OCI-LY3 (cell line): ENCODE measurements around the gene ATP8A2.

ENCODE experiments used
- H2AFZ ChIP-seq: fragments of 200-600, 300-600 bp; shearing (Covaris generic); 2 replicates; pipeline ENCODE4 v1.6.0; 2014; ENCODE audit warnings: antibody characterized with exemption, low read depth, low read length
- H3K27ac ChIP-seq: fragments of 200-600, 300-600 bp; sonication (generic); 2 replicates; pipeline ENCODE4 v1.5.1; 2014; ENCODE audit warnings: mild to moderate bottlenecking, low read length, moderate library complexity, mixed read lengths
- H3K27me3 ChIP-seq: fragments of 200-600, 300-600 bp; sonication (generic); 2 replicates; pipeline ENCODE4 v1.6.1; 2014; ENCODE audit warnings: low read depth, low read length, mixed read lengths
- H3K36me3 ChIP-seq: fragments of 200-600, 300-600 bp; sonication (generic); replicated peaks from 2 replicates; pipeline ENCODE3; 2014; ENCODE audit warnings: low read depth, low read length, mixed read lengths
- H3K4me1 ChIP-seq: fragments of 300-600, 200-600 bp; sonication (generic); 2 replicates; pipeline ENCODE4 v1.6.1; 2014; ENCODE audit warnings: low read length, mixed read lengths
- H3K4me2 ChIP-seq: fragments of 200-600, 300-600 bp; sonication (generic); 2 replicates; pipeline ENCODE4 v1.6.1; 2014; ENCODE audit warnings: low read length, mixed read lengths
- H3K4me3 ChIP-seq: fragments of 300-600, 200-600 bp; sonication (generic); 2 replicates; pipeline ENCODE4 v1.5.1; 2014; ENCODE audit warnings: antibody characterized with exemption, mild to moderate bottlenecking, low read length, moderate library complexity
- H3K79me2 ChIP-seq: fragments of 300-600, 200-600 bp; shearing (Covaris generic); 2 replicates; pipeline ENCODE4 v1.6.1; 2014; ENCODE audit warnings: mild to moderate bottlenecking, low read length, mixed read lengths
- H3K9ac ChIP-seq: fragments of 300-600, 200-600 bp; shearing (Covaris generic); 2 replicates; pipeline ENCODE4 v1.6.0; 2014; ENCODE audit warnings: mild to moderate bottlenecking, low read length, moderate library complexity
- H3K9me3 ChIP-seq: fragments of 200-600, 300-600 bp; shearing (Covaris generic); 2 replicates; pipeline ENCODE4 v1.6.1; 2014; ENCODE audit warnings: low read length, mixed read lengths; ENCODE audit not compliant: insufficient read depth
- H4K20me1 ChIP-seq: fragments of 200-600, 300-600 bp; sonication (generic); 2 replicates; pipeline ENCODE4 v1.6.1; 2016; ENCODE audit warnings: low read length, mixed read lengths; ENCODE audit not compliant: insufficient read depth
- CTCF ChIP-seq: fragments of 200-600, 300-600 bp; sonication (generic); IDR thresholded peaks from 2 replicates; pipeline ENCODE4 v1.5.1; 2014; ENCODE audit warnings: antibody characterized with exemption, low read length, low read depth
- EZH2phosphoT487 ChIP-seq: fragments of 200-600 bp; shearing (Covaris generic); IDR thresholded peaks from 2 replicates; pipeline ENCODE4 v1.6.1; 2018; ENCODE audit warnings: antibody characterized with exemption, mixed run types, low read depth

ATP8A2 gene

DNA sequence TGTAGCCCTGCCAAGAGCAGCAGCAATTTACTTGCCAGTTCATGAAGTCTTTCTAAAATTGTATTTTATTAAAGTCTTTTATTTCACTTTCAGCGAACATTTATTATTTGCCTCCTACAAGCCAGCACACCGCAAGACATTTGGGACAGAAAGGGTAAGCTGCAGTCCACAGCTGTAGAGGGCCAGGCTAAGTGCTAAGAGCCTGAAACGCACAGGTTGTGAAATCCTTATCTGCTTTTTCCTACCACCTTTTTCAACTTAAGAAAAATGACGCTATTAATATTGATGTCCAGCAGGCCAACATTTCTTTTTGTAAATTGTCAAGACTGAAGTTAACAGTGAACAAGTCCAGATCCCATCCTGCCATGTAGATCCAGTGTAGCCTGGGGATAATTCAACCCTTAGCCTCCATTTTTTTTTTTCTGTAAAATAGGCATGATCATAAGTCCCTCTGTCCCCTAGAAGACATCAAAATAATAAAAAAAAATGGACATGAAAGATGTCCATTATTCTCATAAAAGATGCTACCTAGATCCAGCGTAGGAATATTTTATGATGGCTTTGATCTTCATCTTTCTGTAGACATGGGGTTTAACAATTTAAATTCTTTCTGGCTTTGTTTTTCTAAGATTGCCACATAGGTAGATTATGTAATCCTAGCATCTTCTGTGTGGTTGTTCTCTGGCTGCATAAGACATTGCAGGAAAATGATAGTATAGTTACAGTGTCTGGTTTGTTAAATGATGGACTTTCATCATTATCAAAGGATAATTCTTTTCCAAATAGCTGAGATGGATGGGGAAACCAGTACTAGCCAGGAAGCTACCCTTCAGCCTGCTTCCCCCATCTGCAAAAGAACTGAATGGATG is 551.7 kb downstream of the ATP8A2 start:
- Histone ChIP-seq H3K27ac (no peak overlapping the region), H3K4me3 (no peak overlapping the region), H4K20me1 (no peaks in the 10 kb centered on the region), H3K36me3 (no peaks in the 10 kb centered on the region), H3K79me2 (no peaks in the 10 kb centered on the region), H3K4me2 (no peak overlapping the region), H3K9me3 (no peaks in the 10 kb centered on the region), H2AFZ (no peak overlapping the region), H3K9ac (no peak overlapping the region), H3K27me3 (no peaks in the 10 kb centered on the region), H3K4me1 (no peaks in the 10 kb centered on the region)
- no peak for TF ChIP-seq EZH2phosphoT487
- TF ChIP-seq CTCF = no peak

DNA sequence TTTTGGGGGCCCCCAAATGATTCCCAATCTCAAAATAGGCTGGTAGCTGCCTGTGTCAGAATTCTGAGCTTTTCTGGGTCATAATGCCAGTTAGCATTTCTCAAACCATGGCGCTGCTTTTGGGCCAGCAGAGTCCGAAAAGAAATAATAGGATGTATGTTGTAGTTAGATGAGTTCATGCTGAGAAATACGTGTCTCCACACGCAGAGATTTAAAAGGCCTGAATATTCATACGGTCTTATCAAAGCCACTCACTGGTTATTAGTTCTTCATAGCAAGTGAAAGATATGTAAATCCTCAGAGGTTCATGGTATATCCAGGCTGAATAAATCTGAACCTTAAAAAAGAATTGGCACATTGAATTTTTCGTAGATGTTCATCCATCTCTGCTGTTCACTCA is 555.6 kb downstream of the ATP8A2 start:
- Histone ChIP-seq H3K36me3 (no peaks in the 10 kb centered on the region), H2AFZ (no peak overlapping the region), H3K9ac (no peak overlapping the region), H3K9me3 (no peaks in the 10 kb centered on the region), H3K27me3 (no peaks in the 10 kb centered on the region), H3K27ac (no peak overlapping the region), H3K79me2 (no peaks in the 10 kb centered on the region), H3K4me2 (no peak overlapping the region), H3K4me1 (no peaks in the 10 kb centered on the region), H4K20me1 (no peaks in the 10 kb centered on the region), H3K4me3 (no peak overlapping the region)
- no peak for TF ChIP-seq CTCF
- no peak for TF ChIP-seq EZH2phosphoT487

DNA sequence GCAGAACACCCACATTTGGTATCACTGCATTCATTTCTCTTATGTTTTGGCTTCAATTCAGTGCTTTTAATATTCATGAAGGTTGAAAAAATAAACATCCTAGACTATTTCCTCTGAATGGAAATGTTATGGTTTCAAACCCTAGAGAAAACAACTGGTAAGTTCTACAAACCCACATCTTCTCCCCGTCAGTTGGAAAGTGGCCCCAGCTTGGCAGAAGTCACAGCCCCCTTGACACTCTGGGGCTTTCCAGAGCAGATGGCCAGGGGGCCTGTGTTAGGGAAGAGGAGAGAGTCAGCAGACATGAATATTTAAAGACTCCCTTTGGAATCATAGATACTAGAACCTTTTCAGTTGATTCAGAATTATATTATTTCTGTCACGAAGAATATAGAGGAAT is 556.2 kb downstream of the ATP8A2 start:
- Histone ChIP-seq H3K9me3 (no peaks in the 10 kb centered on the region), H3K4me3 (no peak overlapping the region), H3K27me3 (no peaks in the 10 kb centered on the region), H2AFZ (no peak overlapping the region), H3K36me3 (no peaks in the 10 kb centered on the region), H3K4me1 (no peaks in the 10 kb centered on the region), H3K27ac (no peak overlapping the region), H3K79me2 (no peaks in the 10 kb centered on the region), H3K4me2 (no peak overlapping the region), H4K20me1 (no peaks in the 10 kb centered on the region), H3K9ac (no peak overlapping the region)
- TF ChIP-seq CTCF (no peak), EZH2phosphoT487 (no peak)

DNA sequence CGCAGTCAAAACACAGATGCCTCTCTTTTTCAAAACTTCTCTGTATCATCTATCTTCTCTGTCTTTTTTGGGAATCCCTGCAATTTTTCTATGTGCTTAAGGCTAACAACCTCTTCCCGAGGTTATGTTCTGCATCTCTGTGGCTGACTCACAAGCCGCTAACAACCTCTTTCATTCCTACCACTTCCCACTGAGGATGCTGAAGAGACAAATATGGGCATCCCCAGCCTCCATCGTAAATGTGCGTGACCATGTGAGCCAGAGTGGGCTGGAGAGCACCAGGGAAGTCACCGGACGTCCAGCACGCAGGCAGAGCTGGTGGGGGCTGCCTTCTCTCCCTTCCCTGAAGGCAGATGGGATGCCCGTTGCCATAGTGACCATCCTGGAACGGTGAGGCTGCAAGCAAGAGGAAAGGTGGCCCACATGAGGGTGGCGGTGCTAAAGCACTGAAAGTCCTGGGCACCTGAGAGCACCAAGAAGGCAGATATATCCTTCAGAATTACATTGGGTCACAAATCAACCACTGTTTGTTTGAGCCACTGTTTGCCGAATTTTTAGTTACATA is 557.2 kb downstream of the ATP8A2 start:
- Histone ChIP-seq H3K9ac (no peak overlapping the region), H3K4me3 (no peak overlapping the region), H3K27ac (no peak overlapping the region), H3K9me3 (no peaks in the 10 kb centered on the region), H2AFZ (no peak overlapping the region), H3K4me1 (no peaks in the 10 kb centered on the region), H4K20me1 (no peaks in the 10 kb centered on the region), H3K27me3 (no peaks in the 10 kb centered on the region), H3K36me3 (no peaks in the 10 kb centered on the region), H3K79me2 (no peaks in the 10 kb centered on the region), H3K4me2 (no peak overlapping the region)
- no peak for TF ChIP-seq CTCF
- no peak for TF ChIP-seq EZH2phosphoT487
